Left ventricle myocardium inferior (tissue), 1 donor: ENCODE measurements around the gene ARL14EPL. TPM values are rescaled to one million over a fixed set of nuclear protein-coding genes. Genes with fewer than 3 reads are reported as not detected.
"Not testable (repeated sequence)": the region's sequence is repeated elsewhere in the genome, so short reads cannot be mapped to it uniquely, and the experiment has no call there.

ENCODE experiments used
- DNase-seq: peaks from one replicate; pipeline ENCODE4 v3.0.0-alpha.2; 2020
- H3K27ac ChIP-seq: fragments of 200-600 bp; replicated peaks from 2 replicates; pipeline ENCODE4 v1.8.0; 2021
- H3K27me3 ChIP-seq: fragments of 200-600 bp; 2 replicates; pipeline ENCODE4 v1.8.0; 2021; ENCODE audit warnings: low read depth
- H3K36me3 ChIP-seq: fragments of 200-600 bp; 2 replicates; pipeline ENCODE4 v1.8.0; 2021
- H3K4me1 ChIP-seq: fragments of 200-600 bp; 2 replicates; pipeline ENCODE4 v1.8.0; 2021
- H3K4me3 ChIP-seq: fragments of 200-600 bp; 2 replicates; pipeline ENCODE4 v1.8.0; 2021; ENCODE audit warnings: mild to moderate bottlenecking, moderate library complexity
- H3K9me3 ChIP-seq: fragments of 200-600 bp; replicated peaks from 2 replicates; pipeline ENCODE4 v1.8.0; 2021
- CTCF ChIP-seq: fragments of 200-600 bp; IDR thresholded peaks from 2 replicates; pipeline ENCODE4 v1.8.0; 2021; ENCODE audit warnings: antibody characterized with exemption, mild to moderate bottlenecking, borderline replicate concordance
- intact Hi-C: fragments of 100-400 bp; cut with micrococcal nuclease; formaldehyde crosslinking; loops from one replicate; pipeline ENCODE4 v1.11.0; 2022
- total RNA-seq: library from RNA; stranded (reverse); fragmentation: NEBNext Ultra II Directional; extraction: Animal tissue kit (Norgen Biotek cat#: 25700); gene quantifications from one replicate; pipeline ENCODE4 v1.2.1, GENCODE V29; 2021
- donor health status: DM: no; HTN: yes; CAD: no; lungs with severe emphysema.

Gene ARL14EPL
- total RNA-seq, 1 donor from 2014 or later, result not detected

DNA sequence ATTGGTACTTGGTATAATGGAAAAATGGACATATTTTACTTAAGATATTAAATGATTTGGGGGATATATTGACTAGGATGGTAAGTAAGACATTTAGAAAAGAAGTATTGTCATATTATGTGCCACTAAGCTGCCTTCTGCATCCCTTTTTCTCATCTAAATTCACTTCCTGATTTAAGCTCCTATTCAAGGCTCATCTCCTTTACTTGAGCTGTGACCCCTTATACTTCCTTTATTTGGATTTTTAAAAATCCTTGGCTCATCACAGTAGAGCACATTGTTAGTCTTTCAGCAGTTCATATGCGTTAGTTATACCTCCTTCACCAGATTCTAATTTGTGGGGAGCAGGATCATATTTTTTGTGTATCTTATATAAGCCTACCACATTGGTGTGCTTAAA, 59.1 kb downstream of the ARL14EPL start:
- Histone ChIP-seq H3K9me3 (no peaks in the 10 kb centered on the region), H3K4me1 (peaks cover 45% of the 10 kb centered on the region), H3K27me3 (no peaks in the 10 kb centered on the region), H3K4me3 (no peak overlapping the region), H3K27ac (peak overlapping the region; percentile 82), H3K36me3 (peaks cover 56% of the 10 kb centered on the region)
- intact Hi-C loops, result no loop called here
- TF ChIP-seq CTCF, result no peak
- no peak for DNase-seq

DNA sequence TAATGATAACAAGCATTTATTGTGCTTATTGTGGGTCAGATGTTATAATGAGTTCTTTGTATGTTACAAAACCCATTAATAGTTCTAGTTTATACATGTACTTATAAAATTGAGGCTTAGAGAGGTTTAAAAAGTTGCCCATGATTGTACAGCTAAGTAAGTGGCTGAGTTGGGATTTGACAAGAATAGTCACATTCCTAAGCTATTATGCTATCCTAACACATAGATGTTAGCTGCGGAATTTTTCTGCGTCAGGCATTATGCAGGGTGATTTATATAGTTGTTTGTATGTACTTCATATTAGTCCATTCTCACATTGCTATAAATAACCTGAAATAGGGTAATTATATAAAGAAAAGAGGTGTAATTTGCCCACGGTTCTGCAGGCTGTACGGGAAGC, 65.0 kb downstream of the ARL14EPL start:
- intact Hi-C loops, result no loop called here
- H3K36me3 ChIP-seq, result peaks cover 88% of the 10 kb centered on the region
- H3K27me3 ChIP-seq, result no peaks in the 10 kb centered on the region
- no peak overlapping the region for H3K4me3 ChIP-seq
- no peak overlapping the region for H3K27ac ChIP-seq
- TF ChIP-seq CTCF, result no peak
- no peaks in the 10 kb centered on the region for H3K4me1 ChIP-seq
- no peaks in the 10 kb centered on the region for H3K9me3 ChIP-seq
- DNase-seq, result no peak

DNA sequence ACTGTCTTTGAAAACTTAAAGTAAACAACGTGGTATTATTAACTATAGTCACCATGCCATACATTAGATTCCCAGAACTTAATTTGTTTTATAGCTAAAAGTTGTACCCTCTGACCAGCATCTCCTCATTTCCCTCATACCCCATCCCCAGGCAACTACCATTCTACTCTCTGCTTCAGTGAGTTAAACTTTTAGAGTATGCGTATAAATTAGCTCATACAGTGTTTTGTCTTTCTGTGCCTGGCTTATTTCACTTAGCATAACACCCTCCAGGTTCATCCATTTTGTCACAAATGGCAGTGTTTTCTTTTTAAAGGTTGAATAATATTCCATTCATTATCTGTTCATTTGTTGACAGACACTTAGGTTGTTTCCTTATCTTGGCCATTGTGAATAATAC, 66.7 kb downstream of the ARL14EPL start:
- Histone ChIP-seq H3K36me3 (peaks cover 76% of the 10 kb centered on the region), H3K27me3 (no peaks in the 10 kb centered on the region), H3K4me3 (no peak overlapping the region), H3K27ac (no peak overlapping the region), H3K9me3 (no peaks in the 10 kb centered on the region), H3K4me1 (no peaks in the 10 kb centered on the region)
- no peak for TF ChIP-seq CTCF
- no peak for DNase-seq
- intact Hi-C loops, result no loop called here

- intact Hi-C loops, result not testable (repeated sequence)
These were observed 72.7 kb downstream of the ARL14EPL start for GRCh38 chr5:116104941-116105340.

More at GRCh38 chr5:116104941-116105340, 72.7 kb downstream of the ARL14EPL start:
- peaks cover 39% of the 10 kb centered on the region for H3K36me3 ChIP-seq
- not testable (repeated sequence) for H3K27me3 ChIP-seq, H3K4me1 ChIP-seq, DNase-seq, H3K4me3 ChIP-seq, H3K27ac ChIP-seq, H3K9me3 ChIP-seq

Other genes with a start within 250 kb of the ARL14EPL start
- 6.8 TPM for gene CDO1, start 215.8 kb upstream of the ARL14EPL start, total RNA-seq
- gene ATG12, start 190.9 kb upstream of the ARL14EPL start, total RNA-seq, result 24.1 TPM
- gene AP3S1, start 190.5 kb upstream of the ARL14EPL start, total RNA-seq, result 57.3 TPM
- gene LVRN, start 70.0 kb upstream of the ARL14EPL start, total RNA-seq, result 0.14 TPM
- 39.4 TPM for gene COMMD10, start 52.6 kb downstream of the ARL14EPL start, total RNA-seq